Measurements from ENCODE around the gene MC1R.

Gene MC1R

DNA sequence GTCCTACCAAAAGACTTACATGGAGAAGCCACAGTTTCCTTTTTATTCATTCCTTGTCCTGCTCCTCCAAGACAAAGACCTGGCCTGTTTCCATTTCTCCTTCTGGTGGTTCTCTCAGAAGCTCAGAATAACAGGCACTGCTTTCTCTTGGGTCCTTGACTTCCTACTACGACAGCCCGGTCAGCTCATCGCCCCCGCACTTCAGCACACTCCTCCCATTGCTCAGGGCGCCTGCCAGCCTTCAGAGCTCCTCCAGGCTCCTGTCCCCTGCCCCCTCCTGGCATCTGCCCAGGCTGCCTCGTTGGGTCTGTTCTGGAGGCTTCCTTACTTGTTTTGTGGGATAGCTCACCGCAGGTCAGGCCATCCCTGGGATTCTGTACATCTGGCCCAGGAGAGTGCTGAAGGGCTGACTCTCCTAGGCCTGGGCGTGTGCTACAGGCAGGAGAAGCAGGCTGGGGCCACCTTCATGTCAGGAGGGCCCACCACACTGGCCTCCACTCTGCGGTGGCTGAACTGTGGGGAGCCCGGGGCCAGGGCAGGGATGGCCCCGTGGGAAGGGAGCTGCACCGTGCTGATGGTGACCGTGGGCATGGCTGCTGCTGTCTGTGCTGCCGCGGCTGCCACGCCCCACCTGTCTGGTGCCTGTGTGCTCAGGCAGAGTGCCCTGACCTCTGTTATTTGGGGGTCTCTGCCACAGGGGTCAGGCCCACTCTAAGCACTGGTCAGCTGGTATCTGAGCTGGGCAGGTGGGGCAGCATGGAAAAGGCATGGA, 27.6 kb upstream of the MC1R start:
- DNase-seq (no peak), ATAC-seq (no peak)
- H3K27ac Mint-ChIP-seq = no peak overlapping the region
- peak overlapping the region in 1 of 2 donors; percentile 1 for H3K4me3 Mint-ChIP-seq
- H3K4me1 Mint-ChIP-seq = peaks cover 18% of the 10 kb centered on the region
- no peaks in the 10 kb centered on the region for H3K9me3 Mint-ChIP-seq
- H3K27me3 Mint-ChIP-seq = no peaks in the 10 kb centered on the region

DNA sequence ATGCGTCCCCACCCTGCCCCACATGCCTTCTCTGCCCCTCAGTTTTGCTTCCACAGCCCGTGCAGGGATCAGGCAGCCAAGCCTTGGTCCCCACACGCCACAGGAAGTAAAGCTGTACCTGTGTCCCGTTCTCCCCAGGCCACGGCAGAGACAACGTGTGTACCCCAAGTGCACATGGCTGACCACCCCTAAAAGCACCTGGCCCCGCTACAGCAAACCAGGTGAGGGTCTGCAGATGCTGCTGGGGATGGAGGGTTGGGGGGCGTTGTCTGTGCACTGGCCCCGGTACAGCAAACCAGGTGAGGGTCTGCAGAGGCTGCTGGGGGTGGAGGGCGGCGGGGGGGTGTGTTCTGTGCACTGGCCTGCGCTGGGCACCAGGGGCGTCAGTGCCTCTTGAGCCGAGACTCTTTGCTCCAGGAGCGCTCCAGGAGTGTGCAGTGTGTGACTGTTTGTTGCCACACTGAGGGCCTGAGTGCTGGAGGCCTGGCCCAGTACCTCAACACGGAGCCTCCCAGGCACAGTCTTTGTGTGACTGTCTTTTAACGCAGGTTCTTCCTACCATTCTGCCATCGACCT, 26.5 kb upstream of the MC1R start:
- DNase-seq = no peak
- Mint-ChIP-seq H3K4me3 (no peak overlapping the region), H3K9me3 (no peaks in the 10 kb centered on the region)

DNA sequence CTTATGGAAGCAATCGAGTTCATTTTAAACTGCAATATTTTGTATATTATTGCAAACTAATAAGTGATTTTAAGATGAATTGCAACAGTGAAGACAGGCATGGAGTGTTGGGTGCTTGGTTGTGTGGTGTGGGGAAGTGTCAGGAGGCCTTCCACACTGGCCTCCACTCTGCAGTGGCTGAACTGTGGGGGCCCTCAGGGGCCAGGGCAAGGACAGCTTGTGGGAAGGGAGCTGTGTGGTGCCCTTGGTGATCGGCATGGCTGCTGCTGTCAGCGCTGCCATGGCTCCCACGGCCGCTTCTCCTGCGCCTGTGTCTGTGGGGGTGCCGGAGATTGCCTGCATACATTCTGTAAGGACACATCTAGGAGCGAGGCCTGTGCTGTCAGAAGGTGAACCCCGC, 26.0 kb upstream of the MC1R start:
- no peak overlapping the region for H3K4me3 Mint-ChIP-seq
- no peaks in the 10 kb centered on the region for H3K27me3 Mint-ChIP-seq
- peaks cover 18% of the 10 kb centered on the region for H3K4me1 Mint-ChIP-seq
- no peaks in the 10 kb centered on the region for H3K9me3 Mint-ChIP-seq
- DNase-seq (no peak), ATAC-seq (no peak)
- H3K27ac Mint-ChIP-seq = peak overlapping the region in 1 of 2 donors; percentile 19

More for the DNA sequence above, 26.5 kb upstream of the MC1R start:
- H3K27ac Mint-ChIP-seq = no peak overlapping the region
- no peak for ATAC-seq
- peaks cover 18% of the 10 kb centered on the region for H3K4me1 Mint-ChIP-seq
- H3K27me3 Mint-ChIP-seq = no peaks in the 10 kb centered on the region

DNA sequence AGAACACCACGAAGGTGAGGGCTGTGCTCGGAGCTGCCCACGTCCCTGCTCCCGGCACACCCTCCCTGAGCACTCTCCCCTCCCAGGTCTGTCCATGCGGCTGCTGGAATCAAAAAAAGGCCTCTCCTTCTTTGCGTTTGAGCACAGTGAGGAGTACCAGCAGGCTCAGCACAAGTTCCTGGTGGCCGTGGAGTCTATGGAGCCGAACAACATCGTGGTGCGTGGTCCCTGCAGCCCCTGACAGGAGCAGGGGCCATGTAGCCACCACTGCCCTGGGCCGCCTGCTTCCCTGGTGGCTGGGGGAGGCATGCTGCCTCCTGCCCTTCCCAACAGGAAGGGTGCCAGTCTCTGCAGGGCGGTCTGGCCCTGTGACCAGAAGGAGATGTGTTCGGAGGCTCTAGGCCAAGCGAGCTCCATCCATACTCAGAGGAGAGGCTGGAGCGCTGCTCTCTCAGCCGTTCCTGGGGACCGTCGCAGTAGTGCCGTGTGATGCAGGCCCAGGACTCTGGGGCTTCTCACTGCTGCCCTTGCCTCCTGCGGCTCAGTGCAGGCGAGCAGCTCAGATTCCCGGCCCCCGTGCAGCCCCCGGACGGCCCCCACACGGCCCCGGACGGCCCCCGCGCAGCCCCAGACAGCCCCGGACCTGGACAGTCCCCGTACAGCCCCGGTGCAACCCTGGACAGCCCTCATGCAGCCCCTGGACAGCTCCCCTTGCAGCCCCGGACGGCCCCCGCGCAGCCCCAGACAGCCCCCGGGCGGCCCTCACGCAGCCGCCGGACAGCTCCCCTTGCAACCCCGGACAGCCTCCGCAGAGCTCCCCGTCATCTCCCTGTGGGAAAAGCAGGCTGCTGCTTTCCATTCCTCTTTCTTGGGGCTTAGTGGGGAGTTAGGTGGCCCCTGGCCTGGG, 24.8 kb upstream of the MC1R start:
- peaks cover 18% of the 10 kb centered on the region for H3K4me1 Mint-ChIP-seq
- no peaks in the 10 kb centered on the region for H3K27me3 Mint-ChIP-seq
- H3K4me3 Mint-ChIP-seq = no peak overlapping the region
- H3K27ac Mint-ChIP-seq = no peak overlapping the region
- DNase-seq = no peak
- H3K9me3 Mint-ChIP-seq = no peaks in the 10 kb centered on the region
- ATAC-seq = no peak

DNA sequence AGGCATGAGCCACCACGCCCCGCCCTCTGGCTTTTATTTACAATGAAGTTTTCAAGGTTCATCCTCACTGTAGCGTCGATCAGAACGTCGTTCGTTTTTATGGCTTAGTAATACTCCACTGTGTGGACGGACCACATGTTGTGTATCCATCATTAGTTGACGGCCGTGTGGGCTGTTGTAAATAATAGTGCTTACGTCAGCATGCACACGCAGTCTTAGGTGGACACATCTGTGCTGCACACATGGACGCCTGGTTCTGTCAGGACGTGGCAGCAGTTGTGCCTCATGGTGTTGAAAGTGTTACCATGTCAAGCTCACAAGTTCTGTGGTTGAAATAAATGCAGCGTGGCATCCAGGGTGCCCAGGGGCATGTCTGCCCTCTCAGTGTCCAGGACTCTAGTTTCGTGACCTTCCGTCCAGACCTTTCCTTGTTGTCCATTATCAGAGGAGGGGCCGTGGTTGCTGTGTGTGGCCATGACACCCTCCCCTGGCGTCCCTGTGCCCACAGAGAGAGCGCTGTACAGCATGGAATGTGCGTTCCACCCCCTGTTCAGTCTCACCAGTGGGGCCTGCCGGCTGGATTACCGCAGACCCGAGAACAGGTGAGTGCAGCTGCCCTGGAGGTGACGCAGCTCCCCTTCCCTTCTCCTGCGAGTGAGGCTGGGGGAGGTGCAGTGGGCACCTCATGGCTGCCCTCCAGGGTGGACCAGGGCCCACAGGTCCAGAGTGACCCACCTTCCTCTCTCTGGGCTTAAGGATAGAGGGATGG, 23.0 kb upstream of the MC1R start:
- Mint-ChIP-seq H3K4me1 (peaks cover 13% of the 10 kb centered on the region), H3K9me3 (no peaks in the 10 kb centered on the region), H3K27me3 (no peaks in the 10 kb centered on the region), H3K4me3 (no peak overlapping the region), H3K27ac (no peak overlapping the region)
- no peak for ATAC-seq
- no peak for DNase-seq

DNA sequence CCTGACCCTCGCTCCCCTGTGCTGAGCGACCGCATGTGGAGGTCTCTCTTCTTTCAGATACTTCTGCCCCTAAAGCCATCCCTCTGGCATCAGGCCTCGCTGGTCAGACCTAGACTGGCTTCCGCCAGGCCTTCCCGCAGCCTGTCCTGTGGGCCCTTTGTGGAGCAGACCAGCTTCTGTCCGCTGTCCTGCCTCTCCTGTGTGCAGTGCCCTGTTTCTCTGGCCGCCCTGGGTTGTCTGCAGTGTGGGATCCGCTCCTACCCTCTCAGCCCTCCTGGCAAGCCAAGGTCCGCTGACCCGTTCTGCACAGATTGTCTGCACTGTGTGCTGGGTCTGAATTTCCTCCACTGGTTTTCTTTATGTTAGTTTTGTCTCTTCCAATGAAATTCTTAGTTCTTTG, 21.5 kb upstream of the MC1R start:
- H3K4me3 Mint-ChIP-seq = no peak overlapping the region
- DNase-seq = no peak
- peaks cover 7% of the 10 kb centered on the region for H3K4me1 Mint-ChIP-seq
- no peaks in the 10 kb centered on the region for H3K27me3 Mint-ChIP-seq
- no peak for ATAC-seq
- no peaks in the 10 kb centered on the region for H3K9me3 Mint-ChIP-seq
- H3K27ac Mint-ChIP-seq = no peak overlapping the region

DNA sequence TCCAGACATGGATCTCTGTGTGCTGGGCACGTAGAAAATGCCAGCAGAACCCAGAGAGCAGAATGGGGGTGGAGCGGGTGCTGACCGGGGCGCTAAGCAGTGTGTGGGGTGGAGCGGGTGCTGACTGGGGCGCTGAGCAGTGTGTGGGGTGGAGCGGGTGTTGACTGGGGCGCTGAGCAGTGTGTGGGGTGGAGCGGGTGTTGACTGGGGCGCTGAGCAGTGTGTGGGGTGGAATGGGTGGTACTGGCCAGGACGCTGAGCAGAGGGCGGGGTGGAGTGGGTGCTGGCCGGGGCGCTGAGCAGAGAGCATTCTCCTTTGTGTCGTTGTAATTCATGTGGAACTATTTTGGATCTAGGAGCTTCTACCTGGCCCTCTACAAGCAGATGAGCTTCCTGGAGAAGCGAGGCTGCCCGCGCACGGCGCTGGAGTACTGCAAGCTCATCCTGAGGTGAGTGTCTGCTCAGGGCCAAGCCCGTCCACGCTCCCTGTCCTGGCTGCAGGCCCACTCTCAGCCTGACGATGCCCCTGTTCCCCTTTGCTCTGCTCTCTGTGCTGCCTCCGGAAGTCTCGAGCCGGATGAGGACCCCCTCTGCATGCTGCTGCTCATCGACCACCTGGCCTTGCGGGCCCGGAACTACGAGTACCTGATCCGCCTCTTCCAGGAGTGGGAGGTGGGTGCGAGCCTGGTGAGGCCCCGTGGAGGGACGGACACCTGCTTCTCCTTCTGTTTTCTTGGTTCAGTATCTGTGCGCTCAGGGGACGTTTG, 20.3 kb upstream of the MC1R start:
- no peak overlapping the region for H3K4me3 Mint-ChIP-seq
- H3K27ac Mint-ChIP-seq = peak overlapping the region in 1 of 2 donors; percentile 12
- no peak for DNase-seq
- H3K4me1 Mint-ChIP-seq = peaks cover 7% of the 10 kb centered on the region
- H3K9me3 Mint-ChIP-seq = no peaks in the 10 kb centered on the region
- no peaks in the 10 kb centered on the region for H3K27me3 Mint-ChIP-seq
- no peak for ATAC-seq

DNA sequence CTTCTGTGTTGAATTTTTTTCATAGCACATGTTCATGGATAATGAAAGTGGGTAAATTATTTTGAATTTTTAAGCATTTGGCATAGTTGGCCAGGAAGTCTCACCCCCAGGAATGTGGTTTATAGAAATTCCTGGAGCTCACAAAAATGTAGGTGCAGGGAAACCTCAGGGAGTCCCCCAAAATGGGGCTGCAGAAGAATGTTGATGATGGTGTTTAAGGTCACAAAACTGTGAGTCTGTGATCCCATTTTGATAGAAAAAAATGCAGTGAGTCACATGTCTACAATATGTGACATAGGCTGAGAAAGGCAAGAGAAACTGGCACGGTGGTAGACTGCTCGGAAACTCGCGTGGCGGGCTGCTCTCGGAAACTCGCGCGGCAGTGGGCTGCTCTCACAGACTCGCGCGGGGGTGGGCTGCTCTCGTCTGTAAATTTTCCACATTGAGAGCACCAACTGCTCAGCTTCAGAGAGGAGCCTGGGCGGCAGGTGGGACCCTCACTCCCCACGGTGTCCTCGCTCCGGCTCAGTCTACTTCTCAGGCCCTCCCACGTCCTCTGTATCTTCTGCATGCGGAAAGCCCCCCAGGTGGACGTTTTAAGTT, 18.7 kb upstream of the MC1R start:
- H3K4me3 Mint-ChIP-seq = no peak overlapping the region
- ATAC-seq (no peak), DNase-seq (no peak)
- H3K9me3 Mint-ChIP-seq = no peaks in the 10 kb centered on the region
- H3K4me1 Mint-ChIP-seq = peaks cover 7% of the 10 kb centered on the region
- H3K27me3 Mint-ChIP-seq = no peaks in the 10 kb centered on the region
- H3K27ac Mint-ChIP-seq = no peak overlapping the region

DNA sequence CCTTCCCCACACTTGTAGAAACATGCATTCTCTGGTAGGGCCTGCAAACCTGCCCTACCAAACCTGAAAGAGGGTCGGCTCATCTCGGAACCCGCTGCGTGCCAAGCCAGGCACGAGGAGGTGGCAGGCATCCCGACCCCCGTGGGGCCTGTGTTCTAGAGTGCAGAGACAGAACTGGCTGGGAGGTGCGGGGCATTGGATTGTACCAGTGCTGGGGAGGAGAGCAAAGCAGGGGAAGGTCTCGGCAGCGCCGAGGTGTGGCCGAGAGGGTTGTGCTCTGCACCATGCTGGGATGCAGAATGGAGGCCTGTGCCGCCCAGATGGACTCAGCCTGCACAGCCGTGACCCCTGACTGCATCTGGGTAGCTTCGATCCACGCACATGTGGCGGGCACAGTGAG, 17.8 kb upstream of the MC1R start:
- DNase-seq = no peak
- Mint-ChIP-seq H3K4me3 (no peak overlapping the region), H3K9me3 (no peaks in the 10 kb centered on the region), H3K4me1 (peaks cover 7% of the 10 kb centered on the region), H3K27ac (peak overlapping the region in 1 of 2 donors; percentile 89), H3K27me3 (no peaks in the 10 kb centered on the region)
- no peak for ATAC-seq

DNA sequence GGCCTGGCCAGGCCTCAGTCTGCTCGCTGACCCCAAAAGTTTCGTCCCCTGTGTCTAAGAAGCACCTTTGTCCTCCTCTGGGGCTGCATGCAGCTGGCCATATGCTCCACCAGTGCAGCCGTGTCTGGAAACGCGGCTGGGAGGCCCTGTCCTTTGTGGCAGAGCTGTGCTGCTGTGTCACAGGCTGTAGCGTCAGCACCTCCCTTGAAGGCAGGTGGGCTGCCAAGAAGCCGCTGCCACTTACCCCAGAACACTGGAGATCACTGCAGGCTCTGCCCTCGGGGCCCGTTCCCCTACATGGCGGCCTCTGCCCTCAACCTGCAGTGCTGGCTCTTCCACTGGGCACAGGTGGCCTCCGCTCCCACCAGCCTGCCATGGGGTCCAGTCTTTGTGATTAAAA, 15.7 kb upstream of the MC1R start:
- no peak for DNase-seq
- Mint-ChIP-seq H3K4me1 (peaks cover 7% of the 10 kb centered on the region), H3K9me3 (no peaks in the 10 kb centered on the region), H3K27me3 (no peaks in the 10 kb centered on the region), H3K4me3 (no peak overlapping the region), H3K27ac (no peak overlapping the region)
- ATAC-seq = no peak

DNA sequence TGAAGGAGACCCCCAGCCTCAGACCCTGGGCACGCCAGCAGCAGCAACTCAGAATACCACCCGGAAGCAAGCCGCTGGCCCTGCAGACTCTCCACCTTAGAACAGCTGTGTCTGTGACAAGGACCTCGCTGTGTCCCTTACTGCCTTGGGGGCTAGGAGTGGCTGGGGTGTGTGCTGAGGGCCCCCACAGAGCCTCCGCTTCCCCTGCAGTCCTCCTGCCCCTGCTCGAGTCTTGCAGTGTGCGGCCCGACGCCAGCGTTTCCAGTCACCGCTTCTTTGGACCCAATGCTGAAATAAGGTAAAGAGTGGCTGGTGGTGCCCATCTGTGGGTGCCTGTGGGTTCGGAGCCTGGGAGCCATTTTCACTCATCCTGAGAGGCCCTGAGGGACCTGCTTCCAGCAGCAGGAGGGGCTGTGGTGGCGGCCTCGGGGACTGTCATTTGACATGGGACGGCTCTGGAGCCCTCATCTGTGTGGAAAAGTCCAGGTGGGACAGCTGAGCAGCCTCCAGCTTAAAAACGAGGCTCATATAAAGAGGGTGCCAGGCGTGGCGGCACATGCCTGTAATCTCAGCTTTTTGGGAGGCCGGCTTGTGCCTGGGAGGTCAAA, 14.7 kb upstream of the MC1R start:
- peak overlapping the region in 1 of 2 donors; percentile 85 for H3K27ac Mint-ChIP-seq
- ATAC-seq (no peak), DNase-seq (no peak)
- no peaks in the 10 kb centered on the region for H3K27me3 Mint-ChIP-seq
- no peaks in the 10 kb centered on the region for H3K9me3 Mint-ChIP-seq
- H3K4me3 Mint-ChIP-seq = no peak overlapping the region
- peaks cover 7% of the 10 kb centered on the region for H3K4me1 Mint-ChIP-seq

DNA sequence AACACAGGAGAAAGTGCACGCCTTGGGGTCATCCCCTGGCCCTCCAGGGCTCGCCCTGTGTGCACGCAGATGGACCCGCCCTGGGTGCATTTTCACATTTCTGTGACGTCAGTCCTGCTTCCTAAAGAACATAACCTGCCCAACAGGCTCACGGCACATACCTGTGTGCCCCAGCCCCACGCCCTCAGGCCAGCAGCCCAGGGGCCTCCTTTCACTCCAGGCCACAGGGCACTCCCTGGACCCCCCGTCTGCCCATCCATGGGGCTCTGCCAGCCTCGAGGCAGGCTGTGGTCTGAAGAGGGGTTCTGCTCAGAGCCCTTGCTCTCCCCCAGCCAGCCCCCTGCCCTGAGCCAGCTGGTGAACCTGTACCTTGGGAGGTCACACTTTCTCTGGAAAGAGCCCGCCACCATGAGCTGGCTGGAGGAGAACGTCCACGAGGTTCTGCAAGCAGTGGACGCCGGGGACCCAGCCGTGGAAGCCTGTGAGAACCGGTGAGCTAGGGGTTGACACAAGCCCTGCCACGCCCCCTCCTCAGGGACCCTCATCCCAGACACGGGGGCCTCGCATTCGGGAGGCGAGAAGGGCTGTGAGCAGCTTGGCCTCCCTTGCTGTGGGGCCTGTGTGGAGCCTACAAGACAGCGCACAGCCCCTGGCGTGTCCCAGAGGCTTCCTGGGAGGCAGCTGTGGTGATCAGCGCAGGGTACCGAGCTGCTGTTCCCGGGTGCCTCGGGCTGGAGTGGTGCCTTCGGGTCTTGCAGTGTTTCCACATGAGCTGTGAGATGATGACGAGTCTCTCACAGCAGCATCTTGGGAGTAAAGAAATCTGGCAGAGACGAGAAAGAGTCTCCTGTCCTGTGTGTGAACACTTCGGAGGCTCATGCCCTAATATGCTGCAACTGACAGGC, 13.8 kb upstream of the MC1R start:
- DNase-seq (no peak), ATAC-seq (no peak)
- Mint-ChIP-seq H3K27ac (peak overlapping the region in 1 of 2 donors; percentile 54), H3K4me3 (no peak overlapping the region), H3K27me3 (no peaks in the 10 kb centered on the region), H3K9me3 (no peaks in the 10 kb centered on the region), H3K4me1 (peaks cover 8% of the 10 kb centered on the region)

DNA sequence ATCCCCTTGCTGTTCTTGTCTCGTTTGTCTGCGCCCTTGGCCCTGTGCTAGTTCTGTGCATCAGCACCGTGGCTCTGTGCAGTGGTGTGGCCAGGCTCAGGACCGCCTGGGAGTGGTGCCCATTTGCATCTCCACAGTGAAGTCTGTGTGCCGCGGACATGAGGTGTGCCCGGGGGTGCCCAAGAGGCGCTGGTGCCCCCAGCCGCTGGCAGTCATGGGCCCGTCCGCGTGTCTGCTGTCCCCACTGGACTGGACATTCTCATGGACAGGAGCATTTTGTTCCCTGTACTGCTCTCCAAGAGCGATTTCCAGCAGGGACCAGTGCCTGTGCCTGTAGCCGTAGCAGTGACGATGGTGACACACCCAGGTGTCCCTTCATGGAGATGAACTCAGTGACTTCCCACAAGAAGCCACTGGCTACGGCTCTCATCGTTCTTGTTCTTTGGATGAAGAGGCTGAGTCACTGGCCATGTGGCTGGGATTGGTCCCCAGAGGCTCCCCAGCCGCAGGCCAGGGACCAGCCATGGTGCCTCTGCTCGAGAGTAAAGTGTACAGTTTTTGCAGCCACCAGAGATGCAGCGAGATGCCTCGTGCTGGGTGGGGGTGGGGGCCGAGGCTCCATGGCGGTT, 13.0 kb upstream of the MC1R start:
- H3K4me1 Mint-ChIP-seq = peaks cover 11% of the 10 kb centered on the region
- no peak for ATAC-seq
- H3K9me3 Mint-ChIP-seq = no peaks in the 10 kb centered on the region
- peak overlapping the region in 1 of 2 donors; percentile 19 for H3K27ac Mint-ChIP-seq
- no peaks in the 10 kb centered on the region for H3K27me3 Mint-ChIP-seq
- H3K4me3 Mint-ChIP-seq = no peak overlapping the region
- DNase-seq = no peak
